K562 (cell line): ENCODE results near the gene RHEB. TPM values are rescaled to one million over a fixed set of nuclear protein-coding genes. Genes with fewer than 3 reads are reported as not detected.

ENCODE experiments used
- ATAC-seq: fragments of 200-7000 bp; cut with Tn5 transposase; 3 replicates; pipeline ENCODE4 v1.9.1; 2020; ENCODE audit warnings: moderate library complexity
- BruUV-seq: library from RNA; stranded (reverse); fragments of 400-500 nt; replicated peaks from 2 replicates; lab custom pipeline; 2021; lab: Mats Ljungman, UMichigan
- CTCF ChIA-PET: fragments of 300-600 bp; formaldehyde crosslinking; extraction: SDS; loops from one replicate; lab custom pipeline; 2021; ENCODE audit warnings: low intra/inter-chr PET ratio; lab: Yijun Ruan, JAX
- POLR2A ChIA-PET: fragments of 300-600, 350-650 bp; sonication (Branson Sonifier 250); formaldehyde crosslinking; extraction: SDS; loops from one replicate; lab custom pipeline; 2021; ENCODE audit warnings: antibody characterized with exemption, inconsistent platforms; lab: Yijun Ruan, JAX
- DNase-seq, 4 experiments: peaks; one replicate each; pipeline versions ENCODE4 v3.0.0 to v3.0.0-alpha.2; 2011 to 2018; ENCODE audit warnings: low spot score in 3 of 4, mixed read lengths in 3 of 4; ENCODE audit errors: extremely low read depth in 1 of 4
- FAIRE-seq: peaks from 2 replicates; lab custom pipeline; 2011; peaks lifted over from hg19 to GRCh38; lab: Jason Lieb, UNC
- H2AFZ ChIP-seq: 2 replicates; pipeline ENCODE4 v1.6.0; 2011; ENCODE audit warnings: low read depth, low read length, control low read depth, inconsistent platforms
- H3K27ac ChIP-seq: fragments of 200-600 bp; 3 replicates; pipeline ENCODE4 v1.8.0; 2011; ENCODE audit warnings: low read depth, mild to moderate bottlenecking, control low read depth, inconsistent platforms, low read length, moderate library complexity, mixed read lengths; ENCODE audit errors: extremely low read depth
- H3K27me3 ChIP-seq, 2 experiments: fragments of 300-600 bp in 1 of 2; 2 replicates in 1 of 2; 3 replicates in 1 of 2; pipeline versions ENCODE4 v1.6.0 to v1.8.0; 2011; ENCODE audit warnings: inconsistent platforms in 2 of 2, low read length in 2 of 2, mild to moderate bottlenecking in 1 of 2, mixed read lengths in 1 of 2, moderate library complexity in 1 of 2; ENCODE audit not compliant: control insufficient read depth in 2 of 2, insufficient read depth in 2 of 2
- H3K36me3 ChIP-seq: fragments of 300-600 bp; 3 replicates; pipeline ENCODE4 v1.8.0; 2011; ENCODE audit warnings: mild to moderate bottlenecking, low read length, inconsistent platforms; ENCODE audit not compliant: control insufficient read depth, insufficient read depth
- H3K4me1 ChIP-seq, 2 experiments: fragments of 200-600 bp in 1 of 2; replicated peaks in 1 of 2; 2 replicates in 1 of 2; 3 replicates in 1 of 2; pipeline versions ENCODE4 v1.5.1 to v1.8.0; 2011; ENCODE audit warnings: inconsistent platforms in 2 of 2, low read length in 2 of 2, mild to moderate bottlenecking in 1 of 2, mixed read lengths in 1 of 2, moderate library complexity in 1 of 2; ENCODE audit not compliant: control insufficient read depth in 2 of 2, insufficient read depth in 2 of 2
- H3K4me2 ChIP-seq: 2 replicates; pipeline ENCODE4 v1.6.1; 2011; ENCODE audit warnings: low read length, control low read depth, inconsistent platforms, mixed read lengths; ENCODE audit not compliant: insufficient read depth
- H3K4me3 ChIP-seq: fragments of 200-600 bp; sonication (generic), shearing (Covaris generic); 2 replicates; pipeline ENCODE4 v1.5.1; 2016; ENCODE audit warnings: control low read depth, inconsistent platforms
- H3K79me2 ChIP-seq: fragments of 200-600 bp; 3 replicates; pipeline ENCODE4 v1.8.0; 2011; ENCODE audit warnings: low read length, inconsistent platforms; ENCODE audit not compliant: control insufficient read depth, insufficient read depth
- H3K9ac ChIP-seq, 2 experiments: 2 replicates each; pipeline versions ENCODE4 v1.6.0 to v1.6.1; 2011; ENCODE audit warnings: low read depth in 2 of 2, low read length in 2 of 2, control low read depth in 1 of 2, inconsistent platforms in 1 of 2, mild to moderate bottlenecking in 1 of 2, mixed read lengths in 1 of 2; ENCODE audit not compliant: insufficient read depth in 1 of 2
- H3K9me1 ChIP-seq: one replicate; pipeline ENCODE4 v1.6.0; 2011; ENCODE audit warnings: inconsistent platforms, mild to moderate bottlenecking, low read length, moderate library complexity; ENCODE audit not compliant: control insufficient read depth, insufficient read depth
- H3K9me3 ChIP-seq: replicated peaks from 2 replicates; pipeline ENCODE4 v1.5.1; 2011; ENCODE audit warnings: low read depth, low read length, inconsistent platforms; ENCODE audit not compliant: control insufficient read depth, insufficient read depth
- H4K20me1 ChIP-seq: replicated peaks from 2 replicates; pipeline ENCODE4 v1.6.1; 2011; ENCODE audit warnings: low read length, inconsistent platforms, mixed read lengths; ENCODE audit not compliant: control insufficient read depth, insufficient read depth
- PPARD ChIP-seq: fragments of 250-450 bp; sonication (Bioruptor Pico); IDR thresholded peaks from 2 replicates; pipeline ENCODE4 v1.8.0; 2022; ENCODE audit warnings: inconsistent platforms, mild to moderate bottlenecking, moderate library complexity
- RBM15 ChIP-seq: fragments of 200-400 bp; formaldehyde crosslinking; IDR thresholded peaks from 2 replicates; pipeline ENCODE4 v1.6.1; 2018; ENCODE audit warnings: mild to moderate bottlenecking, low read length, moderate library complexity; ENCODE audit not compliant: insufficient read depth
- RERE ChIP-seq: sonication (generic); formaldehyde crosslinking; IDR thresholded peaks from 2 replicates; pipeline ENCODE4 v1.8.0; 2023; ENCODE audit warnings: missing genetic modification reagents, mild to moderate bottlenecking, borderline replicate concordance
- RFX5 ChIP-seq: IDR thresholded peaks from 2 replicates; pipeline ENCODE4 v1.6.1; 2011; ENCODE audit warnings: low read depth, mild to moderate bottlenecking, improper control_type of control experiment, low read length
- RREB1 ChIP-seq: fragments of 250-450 bp; sonication (Bioruptor Pico); IDR thresholded peaks from 2 replicates; pipeline ENCODE4 v1.4.0; 2020
- SMARCC2 ChIP-seq: fragments of 450-650 bp; IDR thresholded peaks from 2 replicates; pipeline ENCODE4 v1.6.1; 2017; ENCODE audit warnings: antibody characterized with exemption, moderate library complexity, mild to moderate bottlenecking, low read depth
- SOX6 ChIP-seq: fragments of 450-650 bp; IDR thresholded peaks from 2 replicates; pipeline ENCODE4 v1.6.1; 2014; ENCODE audit warnings: mild to moderate bottlenecking
- WGBS: fragments of 100-300 bp; shearing (Covaris generic); methylation state at CpG from one replicate; pipeline ENCODE4 v1.1.6; 2016; ENCODE audit warnings: low coverage, mixed read lengths; ENCODE audit not compliant: insufficient coverage; ENCODE audit errors: missing lambda C conversion rate; 5-methylcytosine and 5-hydroxymethylcytosine counted together
- in situ Hi-C: fragments of 300-500 bp; cut with MboI; formaldehyde crosslinking; loops from 4 replicates; pipeline ENCODE4 v1.15.0; 2018; ENCODE audit warnings: inconsistent platforms, mixed read lengths
- intact Hi-C: fragments of 100-400 bp; cut with micrococcal nuclease; formaldehyde crosslinking; loops from 2 replicates; pipeline ENCODE4 v1.14.2; 2022
- polyA plus RNA-seq, 8 experiments: library from polyadenylated mRNA; depleted of rRNA in 4 of 8; stranded (reverse) in 5 of 8; unstranded in 3 of 8; fragments of >200 nt; fragmentation: Nextera tagmentation in 2 of 8; fragmentation: Illumina TruSeq in 1 of 8; extraction: Ambion mirVana in 2 of 8; extraction: Trizol in 1 of 8; gene quantifications; 2 replicates each; pipeline versions ENCODE4 v1.2.1 to v1.2.3, GENCODE V29; 2011 to 2014; ENCODE audit warnings: inconsistent platforms in 1 of 8, missing spikeins in 1 of 8
- total RNA-seq, 7 experiments: library from RNA; depleted of rRNA in 6 of 7; stranded (reverse); fragments of >200 nt in 6 of 7; fragmentation: Illumina TruSeq in 2 of 7; extraction: Trizol in 2 of 7; gene quantifications; 2 replicates each; pipeline versions ENCODE4 v1.2.1 to v1.2.3, GENCODE V29; 2011 to 2021; ENCODE audit warnings: low replicate concordance in 1 of 7

Gene RHEB
- total and polyA plus RNA-seq, 9 of the 15 experiments (the other 6 are each of a cell fraction or from before 2014, with no cell fraction given) = 28.5 to 249 (median 182) TPM

GRCh38 chr7:151427705-151428377, 91.9 kb downstream of the RHEB start:
- ATAC-seq (no peak), FAIRE-seq (peak; percentile 56), DNase-seq (no peak)
- H3K27ac ChIP-seq = no peak overlapping the region
- H3K9ac ChIP-seq = peak overlapping the region in 1 of 2 experiments; percentile 21; a peak in 2 of 4 replicates
- POLR2A ChIA-PET = no interaction called here
- no peak overlapping the region for H2AFZ ChIP-seq
- H4K20me1 ChIP-seq = 0 out of 2 replicates have a peak, but pooled peaks cover 4% of the 10 kb centered on the region
- H3K36me3 ChIP-seq = no peaks in the 10 kb centered on the region
- H3K9me3 ChIP-seq = no peaks in the 10 kb centered on the region
- no peak overlapping the region for H3K4me2 ChIP-seq
- in situ Hi-C loops (no loop called here), intact Hi-C loops (no loop called here)
- H3K27me3 ChIP-seq = peaks cover 4 to 63% of the 10 kb centered on the region in 2 experiments; a peak in 4 of 5 replicates
- H3K4me3 ChIP-seq = no peak overlapping the region
- 32% methylated on average over 10 of the region's 10 CpGs for WGBS
- no TSS peak for BruUV-seq
- no peaks in the 10 kb centered on the region for H3K9me1 ChIP-seq
- CTCF ChIA-PET = no interaction called here
- H3K4me1 ChIP-seq = peaks cover 0 to 24% of the 10 kb centered on the region in 2 experiments; a peak in 3 of 5 replicates
- no peaks in the 10 kb centered on the region for H3K79me2 ChIP-seq
- TF ChIP-seq RFX5 = no peak
- TF ChIP-seq SOX6 = no peak
- TF ChIP-seq RERE (CRISPR knock-in tag) = no peak
- TF ChIP-seq SMARCC2 = no peak
- no peak for TF ChIP-seq RBM15
- no peak for TF ChIP-seq RREB1 (CRISPR knock-in tag)
- TF ChIP-seq PPARD = no peak
